GM18502 (cell line): Measurements from ENCODE around the gene FAM9C.
"Not testable (repeated sequence)": the region's sequence is repeated elsewhere in the genome, so short reads cannot be mapped to it uniquely, and the experiment has no call there.

Experiments used
- ATAC-seq: cut with Tn5 transposase; IDR thresholded peaks from one replicate; pipeline ENCODE4 v1.9.1; 2021; ENCODE audit warnings: mild to moderate bottlenecking; ENCODE audit not compliant: unreplicated experiment, poor library complexity

FAM9C gene

GRCh38 chrX:13077168-13077567, 32.7 kb upstream of the FAM9C start:
- ATAC-seq, result no peak

GRCh38 chrX:13076176-13076961, 31.9 kb upstream of the FAM9C start:
- ATAC-seq, result peak; percentile 64

- ATAC-seq, result peak; percentile 87
Measured at GRCh38 chrX:13074297-13075262, 30.2 kb upstream of the FAM9C start.

GRCh38 chrX:13069771-13070416, 25.5 kb upstream of the FAM9C start:
- no peak for ATAC-seq

GRCh38 chrX:13068651-13069050, 24.2 kb upstream of the FAM9C start:
- no peak for ATAC-seq

GRCh38 chrX:13067773-13068172, 23.4 kb upstream of the FAM9C start:
- no peak for ATAC-seq

GRCh38 chrX:13066391-13066790, 22.0 kb upstream of the FAM9C start:
- no peak for ATAC-seq

GRCh38 chrX:13064599-13065143, 20.3 kb upstream of the FAM9C start:
- ATAC-seq, result no peak

GRCh38 chrX:13063124-13063523, 18.7 kb upstream of the FAM9C start:
- not testable (repeated sequence) for ATAC-seq

- not testable (repeated sequence) for ATAC-seq
Measured at GRCh38 chrX:13062331-13062730, 17.9 kb upstream of the FAM9C start.

- not testable (repeated sequence) for ATAC-seq
Measured at GRCh38 chrX:13061215-13061708, 16.8 kb upstream of the FAM9C start.

GRCh38 chrX:13059637-13060499, 15.4 kb upstream of the FAM9C start:
- no peak for ATAC-seq

- ATAC-seq, result peak; percentile 45
Measured at GRCh38 chrX:13055486-13055885, 11.1 kb upstream of the FAM9C start.

GRCh38 chrX:13053171-13053570, 8.8 kb upstream of the FAM9C start:
- no peak for ATAC-seq

GRCh38 chrX:13051529-13052172, 7.2 kb upstream of the FAM9C start:
- ATAC-seq, result peak; percentile 76

- no peak for ATAC-seq
Measured at GRCh38 chrX:13051167-13051528, 6.7 kb upstream of the FAM9C start.

- no peak for ATAC-seq
Measured at GRCh38 chrX:13050151-13050550, 5.7 kb upstream of the FAM9C start.

GRCh38 chrX:13048280-13048679, 3.9 kb upstream of the FAM9C start:
- ATAC-seq, result no peak

GRCh38 chrX:13047759-13048158, 3.3 kb upstream of the FAM9C start:
- ATAC-seq, result no peak
